ENCODE measurements around the gene MAD2L1BP. TPM values are rescaled to one million over a fixed set of nuclear protein-coding genes. Genes with fewer than 3 reads are reported as not detected.

Gene MAD2L1BP
- total and polyA plus RNA-seq, 2 of the 13 experiments (the other 11 are each of a cell fraction or from before 2014, with no cell fraction given) = 54.2 to 55.5 TPM

- TF ChIP-seq E2F2 (CRISPR knock-in tag; IDR thresholded peaks at IDR 0.05; ENCODE audit: borderline replicate concordance) (no peak), NCOA1 (CRISPR knock-in tag; IDR thresholded peaks at IDR 0.05) (no peak), ZSCAN5A (CRISPR knock-in tag; IDR thresholded peaks at IDR 0.05; ENCODE audit: borderline replicate concordance) (peak; percentile 73; the same call in 1 of the 2 replicates), TRIM24 (CRISPR knock-in tag; IDR thresholded peaks at IDR 0.05) (no peak), NR2C2 (CRISPR knock-in tag; IDR thresholded peaks at IDR 0.05; ENCODE audit: borderline replicate concordance) (no peak; the same call in none of the 2 replicates), DPF2 (CRISPR knock-in tag; IDR thresholded peaks at IDR 0.05; ENCODE audit: borderline replicate concordance, low read depth) (peak; percentile 81), YEATS2 (CRISPR knock-in tag; IDR thresholded peaks at IDR 0.05; ENCODE audit: borderline replicate concordance) (peak; percentile 21; the same call in 1 of the 2 replicates), ARNT2 (CRISPR knock-in tag; IDR thresholded peaks at IDR 0.05; ENCODE audit: low read depth) (peak; percentile 80; the same call in 1 of the 2 replicates), HOXA5 (CRISPR knock-in tag; IDR thresholded peaks at IDR 0.05) (no peak), ZFX (CRISPR knock-in tag; IDR thresholded peaks at IDR 0.05; ENCODE audit: low read depth) (peak; percentile 75), PHF20 (CRISPR knock-in tag; IDR thresholded peaks at IDR 0.05) (no peak), ZNF552 (CRISPR knock-in tag; IDR thresholded peaks at IDR 0.05; ENCODE audit: borderline replicate concordance) (no peak), ETV5 (CRISPR knock-in tag; IDR thresholded peaks at IDR 0.05; ENCODE audit: borderline replicate concordance) (peak; percentile 80; the same call in 1 of the 2 replicates), ZNF598 (CRISPR knock-in tag; IDR thresholded peaks at IDR 0.05; ENCODE audit: borderline replicate concordance) (peak; percentile 71), ZNF230 (CRISPR knock-in tag; IDR thresholded peaks at IDR 0.05) (no peak), IKZF5 (CRISPR knock-in tag; IDR thresholded peaks at IDR 0.05) (peak; percentile 77), AKAP8 (CRISPR knock-in tag; IDR thresholded peaks at IDR 0.05) (peak; percentile 79), SALL2 (CRISPR knock-in tag; IDR thresholded peaks at IDR 0.05) (no peak), ZNF382 (CRISPR knock-in tag; IDR thresholded peaks at IDR 0.05; ENCODE audit: borderline replicate concordance) (no peak), TCF7L2 (IDR thresholded peaks at IDR 0.05; ENCODE audit: low read depth, low read length) (no peak), STAT6 (CRISPR knock-in tag; IDR thresholded peaks at IDR 0.05; ENCODE audit: borderline replicate concordance) (no peak; the same call in 1 of the 2 replicates), YY1 (IDR thresholded peaks at IDR 0.05; ENCODE audit: insufficient read depth, insufficient replicate concordance, low read depth, low read length) (peak; percentile 79)
Measured at GRCh38 chr6:43671801-43672690, 36.4 kb downstream of the MAD2L1BP start (continued).
